ENCODE measurements around the gene PRRT2.
"Not testable (repeated sequence)": the region's sequence is repeated elsewhere in the genome, so short reads cannot be mapped to it uniquely, and the experiment has no call there.

The PRRT2 gene

DNA sequence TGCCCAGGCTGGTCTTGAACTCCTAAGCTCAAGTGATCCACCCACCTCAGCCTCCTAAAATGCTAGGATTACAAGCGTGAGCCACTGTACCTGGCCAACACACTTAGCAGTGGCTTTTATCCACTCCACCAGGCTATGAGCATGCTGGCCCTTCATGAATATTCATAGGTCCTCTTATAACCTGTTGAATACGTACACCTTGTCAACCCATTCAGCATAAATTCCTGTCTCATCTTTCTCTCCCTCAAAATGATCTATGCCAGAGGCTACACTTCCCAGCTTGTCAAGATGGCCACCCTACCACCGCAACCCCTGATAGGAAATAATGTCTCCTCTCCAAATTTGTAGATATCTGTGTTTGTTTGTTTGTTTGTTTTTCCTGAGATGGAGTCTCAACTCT, 44.9 kb upstream of the PRRT2 start:
- no peaks in the 10 kb centered on the region for H3K9me3 ChIP-seq (ENCODE audit: severe bottlenecking)
- H3K27me3 ChIP-seq (ENCODE audit: insufficient read depth, poor library complexity, severe bottlenecking) = no peaks in the 10 kb centered on the region
- no peak overlapping the region for H3K4me3 ChIP-seq (ENCODE audit: severe bottlenecking)
- ATAC-seq (ENCODE audit: low read depth) (no peak), DNase-seq (ENCODE audit: low spot score) (no peak)
- no peaks in the 10 kb centered on the region for H3K36me3 ChIP-seq (ENCODE audit: low read depth)
- H3K4me1 ChIP-seq (ENCODE audit: insufficient read depth, poor library complexity, severe bottlenecking) = peaks cover 2% of the 10 kb centered on the region
- TF ChIP-seq, protein P1, sequence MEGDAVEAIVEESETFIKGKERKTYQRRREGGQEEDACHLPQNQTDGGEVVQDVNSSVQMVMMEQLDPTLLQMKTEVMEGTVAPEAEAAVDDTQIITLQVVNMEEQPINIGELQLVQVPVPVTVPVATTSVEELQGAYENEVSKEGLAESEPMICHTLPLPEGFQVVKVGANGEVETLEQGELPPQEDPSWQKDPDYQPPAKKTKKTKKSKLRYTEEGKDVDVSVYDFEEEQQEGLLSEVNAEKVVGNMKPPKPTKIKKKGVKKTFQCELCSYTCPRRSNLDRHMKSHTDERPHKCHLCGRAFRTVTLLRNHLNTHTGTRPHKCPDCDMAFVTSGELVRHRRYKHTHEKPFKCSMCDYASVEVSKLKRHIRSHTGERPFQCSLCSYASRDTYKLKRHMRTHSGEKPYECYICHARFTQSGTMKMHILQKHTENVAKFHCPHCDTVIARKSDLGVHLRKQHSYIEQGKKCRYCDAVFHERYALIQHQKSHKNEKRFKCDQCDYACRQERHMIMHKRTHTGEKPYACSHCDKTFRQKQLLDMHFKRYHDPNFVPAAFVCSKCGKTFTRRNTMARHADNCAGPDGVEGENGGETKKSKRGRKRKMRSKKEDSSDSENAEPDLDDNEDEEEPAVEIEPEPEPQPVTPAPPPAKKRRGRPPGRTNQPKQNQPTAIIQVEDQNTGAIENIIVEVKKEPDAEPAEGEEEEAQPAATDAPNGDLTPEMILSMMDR (IDR thresholded peaks at IDR 0.05; ENCODE audit: poor library complexity, severe bottlenecking) = no peak
- H3K27ac ChIP-seq (ENCODE audit: poor library complexity, severe bottlenecking) = no peak overlapping the region

DNA sequence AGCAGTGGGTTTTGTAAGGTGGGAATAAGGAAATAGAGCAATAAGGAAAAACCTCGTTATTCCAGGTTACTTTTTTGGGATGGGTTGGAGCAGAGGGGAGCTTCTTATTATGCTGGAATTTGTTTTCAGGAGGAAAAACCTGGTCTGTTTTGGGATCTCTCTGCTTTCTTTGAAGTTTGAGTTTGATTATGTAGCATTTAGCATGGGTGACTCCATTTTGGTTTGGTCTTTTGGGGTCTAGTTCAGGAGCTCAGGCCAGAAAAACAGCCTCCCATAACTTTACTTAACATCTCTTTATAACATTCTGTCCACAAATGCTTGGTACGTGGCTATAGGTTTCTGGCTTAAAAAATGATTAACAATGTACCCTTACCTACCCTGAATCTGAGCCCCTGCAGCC, 42.5 kb upstream of the PRRT2 start:
- DNase-seq (ENCODE audit: low spot score) = no peak
- no peak for ATAC-seq (ENCODE audit: low read depth)

DNA sequence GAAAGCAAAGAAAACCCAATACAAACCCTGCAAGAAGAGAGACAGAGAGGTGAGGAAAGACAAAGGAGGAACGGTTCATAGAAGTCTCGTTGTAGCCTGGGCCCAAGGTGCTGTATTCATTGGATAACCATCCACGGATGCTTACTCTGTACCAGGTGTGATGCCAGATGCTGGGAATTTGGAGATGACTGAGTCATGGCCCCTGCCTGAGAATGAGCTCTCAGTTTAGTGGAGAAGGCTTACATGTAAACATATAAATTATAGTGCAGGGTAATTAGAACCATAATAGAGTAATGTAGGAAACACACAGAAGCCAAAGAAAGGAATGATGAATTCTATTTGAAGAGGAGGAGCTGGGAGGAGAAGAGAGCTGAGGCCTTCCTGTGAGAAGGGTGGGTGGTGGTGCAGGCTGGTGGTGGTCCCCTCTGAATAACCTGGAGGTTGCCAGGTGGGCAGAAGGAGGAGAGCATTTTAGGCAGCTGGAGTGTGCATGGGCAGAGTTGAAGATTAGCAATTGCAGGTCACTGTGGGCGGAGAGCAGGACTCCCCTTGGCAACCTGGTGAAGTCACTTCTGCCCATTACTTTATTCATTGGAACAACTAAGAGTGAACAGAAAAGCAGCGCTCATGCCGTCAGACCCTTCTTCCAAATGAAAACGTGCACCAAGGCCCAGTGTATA, 41.6 kb upstream of the PRRT2 start:
- Histone ChIP-seq H3K4me3 (ENCODE audit: severe bottlenecking) (no peak overlapping the region), H3K27me3 (ENCODE audit: insufficient read depth, poor library complexity, severe bottlenecking) (no peaks in the 10 kb centered on the region), H3K36me3 (ENCODE audit: low read depth) (no peaks in the 10 kb centered on the region), H3K4me1 (ENCODE audit: insufficient read depth, poor library complexity, severe bottlenecking) (peaks cover 1% of the 10 kb centered on the region), H3K27ac (ENCODE audit: poor library complexity, severe bottlenecking) (no peak overlapping the region), H3K9me3 (ENCODE audit: severe bottlenecking) (no peaks in the 10 kb centered on the region)
- ATAC-seq (ENCODE audit: low read depth) = no peak
- DNase-seq (ENCODE audit: low spot score) = no peak
- TF ChIP-seq, protein P1 (IDR thresholded peaks at IDR 0.05; ENCODE audit: poor library complexity, severe bottlenecking) = no peak

More for the DNA sequence above, 42.5 kb upstream of the PRRT2 start:
- no peak overlapping the region for H3K27ac ChIP-seq (ENCODE audit: poor library complexity, severe bottlenecking)
- no peaks in the 10 kb centered on the region for H3K36me3 ChIP-seq (ENCODE audit: low read depth)
- H3K27me3 ChIP-seq (ENCODE audit: insufficient read depth, poor library complexity, severe bottlenecking) = no peaks in the 10 kb centered on the region
- no peak overlapping the region for H3K4me3 ChIP-seq (ENCODE audit: severe bottlenecking)
- TF ChIP-seq, protein P1 (IDR thresholded peaks at IDR 0.05; ENCODE audit: poor library complexity, severe bottlenecking) = no peak
- H3K4me1 ChIP-seq (ENCODE audit: insufficient read depth, poor library complexity, severe bottlenecking) = peaks cover 2% of the 10 kb centered on the region
- no peaks in the 10 kb centered on the region for H3K9me3 ChIP-seq (ENCODE audit: severe bottlenecking)

DNA sequence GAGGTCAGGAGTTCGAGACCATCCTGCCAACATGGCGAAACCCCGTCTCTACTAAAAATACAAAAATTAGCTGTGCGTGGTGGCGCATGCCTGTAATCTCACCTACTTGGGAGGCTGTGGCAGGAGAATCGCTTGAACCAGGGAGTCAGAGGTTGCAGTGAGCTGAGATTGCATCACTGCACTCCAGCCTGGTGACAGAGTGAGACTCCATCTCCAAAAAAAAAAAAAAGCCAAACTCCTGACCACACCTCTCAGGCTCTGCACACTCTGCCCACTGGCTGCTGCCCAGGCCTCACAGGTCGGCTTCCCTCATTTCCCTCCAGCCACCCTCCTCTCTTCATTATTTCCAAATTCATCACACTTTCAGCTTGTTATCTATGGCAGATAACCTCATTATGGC, 39.7 kb upstream of the PRRT2 start:
- not testable (repeated sequence) for H3K9me3 ChIP-seq (ENCODE audit: severe bottlenecking); H3K27me3 ChIP-seq (ENCODE audit: insufficient read depth, poor library complexity, severe bottlenecking); H3K27ac ChIP-seq (ENCODE audit: poor library complexity, severe bottlenecking); ATAC-seq (ENCODE audit: low read depth); H3K36me3 ChIP-seq (ENCODE audit: low read depth); DNase-seq (ENCODE audit: low spot score); H3K4me1 ChIP-seq (ENCODE audit: insufficient read depth, poor library complexity, severe bottlenecking); H3K4me3 ChIP-seq (ENCODE audit: severe bottlenecking)

DNA sequence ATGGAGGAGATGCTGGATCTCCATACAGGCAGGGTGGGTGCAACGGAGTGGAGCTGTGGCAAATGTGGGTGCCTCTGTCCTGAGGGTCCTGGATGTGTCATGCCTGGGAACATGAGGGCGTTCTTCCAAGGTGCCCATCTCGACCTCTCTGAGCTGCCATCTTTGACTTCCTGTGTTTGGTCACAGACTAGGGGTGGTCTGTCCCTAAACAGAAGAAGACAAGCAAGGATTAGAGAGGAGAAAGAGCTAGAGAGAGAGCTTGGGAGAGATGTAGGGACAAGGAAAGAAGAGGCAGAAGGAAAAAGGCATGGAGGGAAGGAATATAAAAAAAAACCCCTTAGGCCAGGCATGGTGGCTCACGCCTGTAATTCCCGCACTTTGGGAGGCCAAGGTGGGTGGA, 37.3 kb upstream of the PRRT2 start:
- TF ChIP-seq, protein P1 (IDR thresholded peaks at IDR 0.05; ENCODE audit: poor library complexity, severe bottlenecking) = no peak
- DNase-seq (ENCODE audit: low spot score) (no peak), ATAC-seq (ENCODE audit: low read depth) (no peak)
- H3K4me3 ChIP-seq (ENCODE audit: severe bottlenecking) = no peak overlapping the region
- H3K27me3 ChIP-seq (ENCODE audit: insufficient read depth, poor library complexity, severe bottlenecking) = no peaks in the 10 kb centered on the region
- H3K27ac ChIP-seq (ENCODE audit: poor library complexity, severe bottlenecking) = no peak overlapping the region
- H3K36me3 ChIP-seq (ENCODE audit: low read depth) = no peaks in the 10 kb centered on the region
- no peaks in the 10 kb centered on the region for H3K4me1 ChIP-seq (ENCODE audit: insufficient read depth, poor library complexity, severe bottlenecking)
- H3K9me3 ChIP-seq (ENCODE audit: severe bottlenecking) = no peaks in the 10 kb centered on the region
